Measurements from ENCODE around the gene UMOD.

DNA sequence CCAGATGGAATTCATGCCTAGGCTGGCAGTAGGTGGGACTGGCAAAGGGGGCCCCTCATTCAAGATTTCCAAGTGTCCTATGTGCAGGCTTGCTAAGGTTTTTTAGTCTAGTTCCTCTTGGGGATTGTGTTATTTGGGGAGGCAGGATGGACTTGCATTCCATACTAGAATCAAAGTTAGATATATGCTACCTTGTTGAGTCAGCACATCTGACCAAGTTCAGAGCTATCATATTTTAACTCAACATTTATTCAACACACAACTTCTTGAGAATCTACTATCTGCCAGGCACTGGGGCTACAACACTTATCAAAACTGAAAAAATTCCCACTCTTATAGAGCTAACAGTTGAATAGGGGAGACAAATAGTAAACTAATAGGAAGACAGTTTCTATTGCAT is 31.9 kb downstream of the UMOD start:
- TF ChIP-seq POLR2AphosphoS5 (IDR thresholded peaks at IDR 0.05; ENCODE audit: low read depth, low read length) (no peak), POLR2A (IDR thresholded peaks at IDR 0.05; ENCODE audit: low read depth, low read length) (no peak)
